Erythroblast (primary cell): ENCODE data around the gene VAV2.

Source experiments
- GATA1 ChIP-seq: IDR thresholded peaks from 2 replicates; pipeline ENCODE4 v1.6.1; 2011; ENCODE audit warnings: low read depth, mild to moderate bottlenecking, control low read depth, low read length, moderate library complexity
- POLR2A ChIP-seq: IDR thresholded peaks from 2 replicates; pipeline ENCODE4 v1.6.1; 2011; ENCODE audit warnings: mild to moderate bottlenecking, low read length

DNA sequence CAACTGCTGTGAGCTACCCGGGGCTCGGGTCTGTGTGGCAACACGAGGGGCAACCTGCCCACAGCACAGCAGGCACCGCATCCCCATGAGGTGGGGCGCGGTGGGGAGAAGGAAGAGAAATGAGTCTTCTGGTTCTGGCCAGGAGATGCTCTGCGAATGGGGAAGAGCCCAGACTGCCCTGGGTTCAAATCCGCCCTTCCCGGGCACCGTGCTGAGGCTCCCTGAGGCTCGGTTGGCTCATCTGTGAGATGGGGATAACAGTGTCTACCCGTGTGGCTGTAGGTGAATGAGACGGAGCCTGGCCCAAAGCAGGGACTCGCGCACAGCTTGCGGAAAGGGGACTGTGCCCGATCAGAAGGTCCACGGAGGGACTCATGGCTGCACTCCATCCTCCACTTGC lies 123.9 kb downstream of the VAV2 start:
- TF ChIP-seq POLR2A (no peak), GATA1 (no peak)
